IPS-15b (cell line): ENCODE data around the gene PTPRT.

Experiments
- H3K27me3 ChIP-seq: one replicate; pipeline ENCODE4 v1.6.1; 2013; ENCODE audit warnings: low read length; ENCODE audit not compliant: control insufficient read depth, insufficient read depth
- H3K36me3 ChIP-seq: one replicate; pipeline ENCODE4 v1.6.1; 2013; ENCODE audit warnings: low read length; ENCODE audit not compliant: control insufficient read depth, insufficient read depth
- H3K4me1 ChIP-seq: one replicate; pipeline ENCODE4 v1.6.1; 2013; ENCODE audit warnings: mild to moderate bottlenecking, low read length; ENCODE audit not compliant: control insufficient read depth, insufficient read depth
- H3K4me3 ChIP-seq: one replicate; pipeline ENCODE4 v1.5.1; 2013; ENCODE audit warnings: low read depth, low read length
- H3K9ac ChIP-seq: one replicate; pipeline ENCODE4 v1.6.1; 2013; ENCODE audit warnings: low read depth, mild to moderate bottlenecking, low read length
- H3K9me3 ChIP-seq: one replicate; pipeline ENCODE4 v1.6.1; 2013; ENCODE audit warnings: mild to moderate bottlenecking, low read length; ENCODE audit not compliant: control insufficient read depth, insufficient read depth

The PTPRT gene

DNA sequence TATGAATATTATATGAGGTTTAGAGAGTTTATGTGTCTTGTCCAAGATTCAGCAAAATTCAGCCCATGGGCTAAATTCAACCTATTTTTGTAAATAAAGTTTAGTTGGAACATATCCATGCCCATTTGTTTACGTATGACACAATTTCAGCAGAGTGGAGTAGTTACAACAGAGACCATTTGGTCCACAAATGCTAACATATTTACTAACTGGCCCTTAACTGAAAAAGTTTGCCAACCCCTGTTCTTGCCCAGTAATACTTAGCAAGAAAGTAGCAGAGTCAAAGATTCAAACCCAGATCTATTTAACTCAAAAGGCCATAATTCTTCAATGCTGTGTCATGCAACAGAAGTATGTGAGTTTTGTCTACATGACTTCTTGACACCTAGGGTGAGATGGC, 561.0 kb downstream of the PTPRT start:
- H3K4me1 ChIP-seq: no peaks in the 10 kb centered on the region
- H3K9me3 ChIP-seq: no peaks in the 10 kb centered on the region
- H3K36me3 ChIP-seq: no peaks in the 10 kb centered on the region
- H3K9ac ChIP-seq: no peak overlapping the region
- no peaks in the 10 kb centered on the region for H3K27me3 ChIP-seq
- no peak overlapping the region for H3K4me3 ChIP-seq

DNA sequence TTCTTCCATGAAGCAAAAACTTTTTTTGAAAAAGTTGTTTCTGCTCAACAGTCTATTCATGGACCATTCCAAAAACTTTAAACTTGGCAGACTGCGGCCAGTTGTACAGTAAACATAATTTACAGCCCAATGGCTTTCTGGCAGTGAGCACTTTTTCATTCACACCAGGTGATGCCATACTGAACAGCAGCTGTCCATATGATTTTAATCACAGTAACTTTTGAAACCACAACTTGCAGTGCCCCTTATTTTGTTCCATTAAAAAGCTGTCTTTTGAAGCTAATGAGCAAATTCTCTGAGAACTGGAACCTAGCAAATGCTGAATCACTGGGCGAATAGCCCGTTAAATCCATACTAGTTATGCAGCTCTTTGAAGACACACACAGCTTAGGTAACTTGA, 576.6 kb downstream of the PTPRT start:
- Histone ChIP-seq H3K4me3 (no peak overlapping the region), H3K36me3 (peaks cover 2% of the 10 kb centered on the region), H3K27me3 (no peaks in the 10 kb centered on the region), H3K4me1 (no peaks in the 10 kb centered on the region), H3K9ac (no peak overlapping the region), H3K9me3 (no peaks in the 10 kb centered on the region)

DNA sequence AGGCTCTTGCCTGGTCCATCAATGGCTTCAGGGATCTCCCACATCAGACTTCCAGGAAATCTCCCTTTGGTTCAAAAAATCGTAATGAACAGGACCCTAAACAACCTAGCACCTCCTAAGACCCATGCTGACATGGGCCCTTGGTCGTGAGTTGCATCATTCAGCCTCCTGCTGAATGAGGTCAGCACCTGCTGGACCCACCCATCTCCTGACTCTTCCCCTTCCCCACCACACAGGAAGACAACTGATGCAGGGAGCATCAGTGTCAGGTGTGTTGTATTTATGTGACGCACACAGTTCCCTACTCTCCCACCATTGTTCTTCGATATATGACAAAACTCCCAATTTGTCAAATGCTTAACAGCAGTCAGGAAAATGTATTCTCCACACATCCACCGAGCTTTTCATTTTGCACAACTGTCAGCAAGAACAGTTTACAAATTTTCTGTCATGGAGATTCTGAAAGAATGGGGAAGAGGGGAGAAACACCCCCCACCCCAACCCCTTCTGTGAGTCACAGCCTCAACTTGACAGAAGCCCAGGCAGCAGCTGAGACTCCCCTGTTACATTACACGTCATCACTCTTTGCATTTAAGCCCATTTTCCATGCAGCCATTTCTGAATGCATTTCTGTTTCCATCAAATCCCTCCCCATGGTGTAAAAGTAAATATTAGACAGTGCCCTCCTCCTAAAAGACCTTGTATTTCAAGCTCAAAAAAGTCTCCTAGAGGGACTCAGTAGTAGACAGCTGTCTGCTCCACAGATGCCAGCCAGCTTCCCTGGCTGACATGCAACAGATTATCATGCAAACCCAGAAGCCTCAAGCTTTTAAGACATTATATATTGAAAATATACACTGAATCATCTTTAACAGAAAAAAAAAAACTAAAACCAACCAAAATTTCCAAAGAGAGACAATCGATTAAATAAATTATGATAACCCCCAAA, 577.5 kb downstream of the PTPRT start:
- no peaks in the 10 kb centered on the region for H3K9me3 ChIP-seq
- H3K9ac ChIP-seq: no peak overlapping the region

DNA sequence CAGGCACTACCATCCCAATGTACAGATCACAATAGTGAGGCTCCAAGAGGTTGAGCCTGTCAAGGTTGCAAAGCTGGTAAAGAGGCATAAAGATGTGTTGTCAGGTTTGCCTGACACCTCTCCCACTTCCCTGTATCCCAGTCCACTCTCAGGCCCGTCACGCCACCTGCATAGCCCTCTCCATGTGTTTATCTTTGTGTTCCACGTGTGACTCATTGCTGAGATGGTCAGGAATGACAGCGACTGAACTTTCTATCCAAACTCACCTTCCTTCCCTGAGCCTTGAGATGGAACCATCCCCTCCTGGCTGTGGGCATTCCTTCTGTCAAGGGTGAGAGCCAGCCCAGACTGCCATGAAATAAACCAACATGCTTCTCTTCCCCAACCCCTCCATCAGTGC, 578.3 kb downstream of the PTPRT start:
- H3K9ac ChIP-seq: no peak overlapping the region
- no peak overlapping the region for H3K4me3 ChIP-seq
- H3K9me3 ChIP-seq: no peaks in the 10 kb centered on the region
- no peaks in the 10 kb centered on the region for H3K27me3 ChIP-seq
- H3K4me1 ChIP-seq: no peaks in the 10 kb centered on the region
- peaks cover 2% of the 10 kb centered on the region for H3K36me3 ChIP-seq

More for the DNA sequence above, 577.5 kb downstream of the PTPRT start:
- H3K4me3 ChIP-seq: no peak overlapping the region
- no peaks in the 10 kb centered on the region for H3K27me3 ChIP-seq
- H3K4me1 ChIP-seq: no peaks in the 10 kb centered on the region
- H3K36me3 ChIP-seq: peaks cover 2% of the 10 kb centered on the region

DNA sequence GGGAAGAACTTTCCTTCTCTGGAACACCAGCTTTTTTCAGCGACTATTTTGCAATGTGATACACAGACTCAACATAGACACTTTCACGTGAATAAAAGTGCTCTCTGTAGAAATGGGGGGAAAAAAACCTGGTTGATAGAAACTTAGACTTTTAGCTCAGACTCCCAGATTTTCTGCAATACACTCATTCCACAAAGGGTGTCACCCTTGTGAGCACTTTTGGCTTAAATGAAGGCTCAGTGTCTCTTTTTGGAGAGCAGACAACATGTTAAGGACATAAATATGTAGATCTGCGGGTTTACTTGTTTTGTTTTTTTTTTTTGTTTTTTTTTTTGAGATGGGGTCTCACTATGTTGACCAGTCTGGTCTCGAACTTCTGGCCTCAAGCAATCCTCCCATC, 579.6 kb downstream of the PTPRT start:
- H3K36me3 ChIP-seq: peaks cover 2% of the 10 kb centered on the region
- H3K9me3 ChIP-seq: no peaks in the 10 kb centered on the region
- H3K4me3 ChIP-seq: no peak overlapping the region
- no peaks in the 10 kb centered on the region for H3K27me3 ChIP-seq
- H3K9ac ChIP-seq: no peak overlapping the region
- H3K4me1 ChIP-seq: no peaks in the 10 kb centered on the region

DNA sequence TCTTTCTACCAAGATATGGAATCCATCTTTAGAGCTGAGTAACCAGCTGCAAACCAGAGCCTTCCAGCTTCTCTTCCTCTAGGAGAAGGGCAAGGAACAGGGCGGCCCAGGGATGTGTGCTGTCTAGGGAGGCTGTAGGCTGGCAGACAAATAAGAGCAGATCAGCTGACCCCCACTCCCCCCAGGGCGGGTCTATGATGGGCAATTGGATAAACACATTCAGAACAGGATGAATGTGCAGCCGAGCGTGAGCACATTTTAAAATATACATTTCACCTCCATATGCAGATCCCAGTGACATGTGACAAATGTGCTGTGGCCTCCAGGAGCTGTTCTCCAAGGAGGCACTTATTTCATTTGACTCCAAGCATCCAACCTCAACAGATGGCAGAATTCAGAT, 580.1 kb downstream of the PTPRT start:
- Histone ChIP-seq H3K9me3 (no peaks in the 10 kb centered on the region), H3K27me3 (no peaks in the 10 kb centered on the region), H3K9ac (no peak overlapping the region), H3K4me1 (no peaks in the 10 kb centered on the region), H3K36me3 (peaks cover 2% of the 10 kb centered on the region), H3K4me3 (no peak overlapping the region)

DNA sequence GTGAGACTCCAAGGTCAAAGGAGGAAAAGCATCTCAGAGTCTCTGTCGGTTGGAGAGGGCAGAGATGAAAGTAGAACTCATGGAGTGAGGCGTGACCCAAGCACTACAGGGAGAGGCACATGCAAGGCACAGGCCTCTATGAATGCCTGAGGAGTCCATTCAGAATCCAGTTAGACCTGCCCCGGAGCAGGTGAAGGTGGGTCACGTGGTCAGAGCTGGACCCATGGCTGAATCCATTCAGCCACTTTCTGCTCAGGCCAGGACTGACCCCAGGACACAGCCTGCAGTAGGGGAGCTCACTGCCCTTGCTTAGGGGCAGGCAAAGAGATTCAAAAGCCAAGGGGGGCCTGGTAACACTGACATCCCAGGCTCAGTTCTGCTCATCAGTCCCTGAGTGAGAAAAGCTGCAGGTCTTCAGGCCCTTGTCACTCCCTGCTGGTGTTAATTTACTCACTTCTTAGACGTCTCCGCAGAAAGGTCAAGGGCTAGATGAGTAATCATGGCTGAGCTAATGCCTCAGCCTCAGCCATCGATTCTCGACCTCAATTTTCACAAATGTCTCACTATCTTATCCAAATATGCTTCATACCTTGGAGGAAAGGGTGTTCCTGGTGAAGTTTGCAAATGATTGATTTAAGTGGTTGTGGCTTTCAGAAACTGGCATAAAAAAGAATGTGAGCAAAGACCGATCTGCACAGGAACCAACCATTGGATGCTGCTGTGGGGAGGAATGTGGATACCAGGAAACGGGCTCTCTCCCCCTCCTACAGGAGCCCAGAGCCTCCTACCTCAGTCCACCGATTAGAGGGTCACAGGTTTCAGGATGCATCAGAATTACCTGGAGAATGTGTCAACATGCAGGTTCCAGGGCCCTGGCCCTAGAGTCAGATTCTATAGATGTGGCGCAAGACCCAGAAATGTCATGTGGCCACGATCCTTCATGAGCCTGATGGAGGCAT, 584.4 kb downstream of the PTPRT start:
- H3K9me3 ChIP-seq: no peaks in the 10 kb centered on the region
- H3K9ac ChIP-seq: no peak overlapping the region
- H3K27me3 ChIP-seq: no peaks in the 10 kb centered on the region
- no peaks in the 10 kb centered on the region for H3K4me1 ChIP-seq
- peaks cover 2% of the 10 kb centered on the region for H3K36me3 ChIP-seq
- H3K4me3 ChIP-seq: no peak overlapping the region

DNA sequence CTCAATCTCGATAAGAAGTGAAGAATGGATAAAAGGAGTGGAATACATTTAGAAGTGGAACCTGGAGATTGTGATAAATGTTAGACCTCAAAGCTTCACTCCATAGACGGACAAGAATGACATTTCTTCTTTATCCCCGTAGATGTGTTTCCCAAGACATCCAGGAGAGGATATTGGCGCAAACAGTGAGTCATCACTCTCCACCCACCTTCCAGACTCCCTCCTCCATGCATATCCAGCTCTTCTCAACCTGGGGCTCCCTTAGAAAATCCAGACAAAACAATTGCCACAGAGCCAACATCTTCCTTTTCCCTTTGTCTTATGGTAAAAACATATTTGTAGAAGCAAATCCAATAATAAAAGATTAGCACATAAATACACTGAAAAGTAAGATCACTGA, 586.1 kb downstream of the PTPRT start:
- H3K36me3 ChIP-seq: peaks cover under 1% of the 10 kb centered on the region
- H3K27me3 ChIP-seq: no peaks in the 10 kb centered on the region
- no peaks in the 10 kb centered on the region for H3K9me3 ChIP-seq
- no peaks in the 10 kb centered on the region for H3K4me1 ChIP-seq
- H3K9ac ChIP-seq: no peak overlapping the region
- no peak overlapping the region for H3K4me3 ChIP-seq

DNA sequence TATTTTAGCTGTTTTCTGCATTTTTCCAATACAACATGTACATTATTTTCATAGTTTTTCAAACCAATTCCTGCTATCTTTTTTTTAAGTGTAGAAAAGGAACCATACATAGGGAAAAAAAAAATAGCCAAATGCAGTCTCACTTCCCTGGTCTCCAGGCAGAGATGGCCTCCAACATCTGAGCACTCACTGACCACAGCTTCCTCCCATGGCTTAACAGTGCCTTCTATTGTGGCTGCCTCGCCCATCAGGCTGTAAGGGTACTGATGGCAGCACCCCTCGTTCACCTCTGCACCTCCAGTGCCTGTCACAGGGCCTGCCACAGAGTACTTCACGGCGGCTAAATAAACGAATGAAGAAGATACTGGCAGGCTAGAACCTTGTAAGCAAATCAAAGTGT, 591.1 kb downstream of the PTPRT start:
- Histone ChIP-seq H3K36me3 (no peaks in the 10 kb centered on the region), H3K4me1 (no peaks in the 10 kb centered on the region), H3K9ac (no peak overlapping the region), H3K4me3 (no peak overlapping the region), H3K27me3 (no peaks in the 10 kb centered on the region), H3K9me3 (no peaks in the 10 kb centered on the region)

DNA sequence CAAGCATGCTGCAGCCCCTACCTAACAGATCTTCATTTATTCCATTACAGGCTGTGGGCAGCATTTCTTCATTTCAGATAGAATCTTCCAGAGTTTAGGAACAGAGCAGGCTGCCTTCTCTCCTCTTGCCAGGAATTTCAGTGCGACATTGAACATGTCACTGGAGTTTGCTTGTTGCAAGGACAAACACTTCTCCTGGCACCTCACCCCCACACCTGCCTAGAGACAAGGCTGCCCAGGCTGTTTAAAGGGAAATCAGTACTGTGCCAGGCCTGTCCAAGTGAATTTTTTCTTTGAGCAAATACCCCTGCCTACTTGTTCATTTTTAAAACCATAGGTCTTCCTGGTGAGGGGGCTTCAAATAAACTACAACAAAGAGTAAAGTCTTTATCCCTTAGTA, 594.1 kb downstream of the PTPRT start:
- H3K4me3 ChIP-seq: no peak overlapping the region
- no peaks in the 10 kb centered on the region for H3K36me3 ChIP-seq
- H3K9ac ChIP-seq: no peak overlapping the region
- H3K4me1 ChIP-seq: no peaks in the 10 kb centered on the region
- H3K9me3 ChIP-seq: no peaks in the 10 kb centered on the region
- no peaks in the 10 kb centered on the region for H3K27me3 ChIP-seq

DNA sequence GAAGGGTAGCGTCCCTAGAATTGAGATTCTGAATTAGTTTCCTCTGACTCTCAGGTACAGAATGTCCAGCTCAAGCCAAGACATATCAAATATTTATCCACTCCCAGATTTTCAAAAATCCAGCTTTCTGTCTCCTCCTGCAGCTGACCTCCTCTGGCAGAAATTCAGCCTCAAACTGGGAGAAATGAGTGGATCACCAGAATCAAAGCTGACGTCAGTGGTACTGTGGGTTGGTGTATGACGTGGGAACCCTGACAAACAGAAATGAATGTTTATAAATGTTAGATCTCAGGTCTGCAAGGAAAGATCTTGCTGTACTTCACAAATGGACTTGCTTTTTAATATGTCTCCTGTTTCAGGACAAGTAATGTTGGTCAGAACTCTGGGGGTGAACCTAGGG, 595.0 kb downstream of the PTPRT start:
- H3K4me1 ChIP-seq: no peaks in the 10 kb centered on the region
- H3K4me3 ChIP-seq: no peak overlapping the region
- no peak overlapping the region for H3K9ac ChIP-seq
- H3K9me3 ChIP-seq: no peaks in the 10 kb centered on the region
- no peaks in the 10 kb centered on the region for H3K27me3 ChIP-seq
- no peaks in the 10 kb centered on the region for H3K36me3 ChIP-seq
